MM.1S (cell line): ENCODE measurements around the gene DMRTA2.

ENCODE experiments used
- CTCF ChIP-seq: fragments of 300-600 bp; sonication (generic); IDR thresholded peaks from 2 replicates; pipeline ENCODE4 v1.5.1; 2016; ENCODE audit warnings: antibody characterized with exemption, low read length, mixed read lengths
- EZH2 ChIP-seq: fragments of 300-600 bp; sonication (generic); optimal IDR thresholded peaks from 2 replicates; pipeline ENCODE3; 2017; ENCODE audit warnings: low read depth, mild to moderate bottlenecking, antibody characterized with exemption, low read length, mixed read lengths
- EZH2phosphoT487 ChIP-seq: fragments of 300-600 bp; sonication (generic); IDR thresholded peaks from 2 replicates; pipeline ENCODE4 v1.6.1; 2018; ENCODE audit warnings: antibody characterized with exemption, low read length

DNA sequence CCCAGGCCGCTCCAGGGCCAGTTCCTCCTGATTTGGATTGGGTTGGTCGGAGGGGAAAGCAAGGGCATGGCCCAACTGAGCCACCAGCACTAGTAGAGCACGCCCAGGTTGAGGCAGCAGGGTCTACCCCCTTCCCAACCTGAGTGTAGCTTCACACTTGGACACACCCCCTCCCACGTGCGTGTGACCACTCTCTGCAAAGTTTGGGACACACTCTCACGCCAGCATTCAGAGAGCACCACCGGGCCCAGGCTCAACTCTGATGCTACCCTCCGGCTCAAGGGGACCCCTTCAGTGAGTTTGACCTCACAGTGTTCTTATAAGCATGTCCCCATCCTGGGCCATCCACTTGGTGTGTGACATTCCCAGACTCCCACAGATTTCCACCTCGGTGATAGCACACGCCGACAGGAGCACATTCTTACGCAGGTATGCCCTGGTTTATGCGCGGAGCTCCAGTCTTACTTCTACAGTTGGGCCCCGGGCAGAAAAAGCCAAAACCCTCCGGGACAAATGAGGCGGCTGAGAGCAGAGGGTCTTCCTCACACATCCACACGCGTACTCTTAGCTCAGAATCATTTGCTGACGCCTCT lies 3.0 kb upstream of the DMRTA2 start:
- TF ChIP-seq CTCF (no peak), EZH2 (no peak), EZH2phosphoT487 (no peak)
